Stimulated activated naive B cell treated with anti-CD40 and anti-IgM and Interleukin-4, amounts not matched to agents 10 μg/mL and 1 μg/mL and 100 μg/mL, for 72 hours (primary cell): ENCODE results near the gene IL1RN.

Experiments
- ATAC-seq, 2 donors: fragments of 150-1000 bp; cut with Tn5 transposase; replicated peaks; 2 replicates each; pipeline ENCODE4 v1.10.0; 2021; ENCODE audit warnings: moderate library complexity in 1 of 2
- DNase-seq: peaks from one replicate; pipeline ENCODE4 v3.0.0; 2021
- H3K27ac Mint-ChIP-seq: one replicate; pipeline ENCODE4 v1.8.0; 2022; ENCODE audit warnings: mild to moderate bottlenecking, mixed read lengths
- H3K27me3 Mint-ChIP-seq, 2 donors: one replicate each; pipeline ENCODE4 v1.8.0; 2022; ENCODE audit warnings: mixed read lengths in 2 of 2
- H3K36me3 Mint-ChIP-seq, 2 donors: one replicate each; pipeline ENCODE4 v1.8.0; 2022; ENCODE audit warnings: mixed read lengths in 2 of 2, mild to moderate bottlenecking in 1 of 2
- H3K4me1 Mint-ChIP-seq, 2 donors: one replicate each; pipeline ENCODE4 v1.8.0; 2022; ENCODE audit warnings: mixed read lengths in 2 of 2, mild to moderate bottlenecking in 1 of 2
- H3K4me3 Mint-ChIP-seq, 2 donors: one replicate each; pipeline ENCODE4 v1.8.0; 2022; ENCODE audit warnings: mild to moderate bottlenecking in 2 of 2, mixed read lengths in 2 of 2, moderate library complexity in 1 of 2
- H3K9me3 Mint-ChIP-seq, 2 donors: one replicate each; pipeline ENCODE4 v1.8.0; 2022; ENCODE audit warnings: mixed read lengths in 2 of 2, mild to moderate bottlenecking in 1 of 2

IL1RN gene, protein sequence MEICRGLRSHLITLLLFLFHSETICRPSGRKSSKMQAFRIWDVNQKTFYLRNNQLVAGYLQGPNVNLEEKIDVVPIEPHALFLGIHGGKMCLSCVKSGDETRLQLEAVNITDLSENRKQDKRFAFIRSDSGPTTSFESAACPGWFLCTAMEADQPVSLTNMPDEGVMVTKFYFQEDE

DNA sequence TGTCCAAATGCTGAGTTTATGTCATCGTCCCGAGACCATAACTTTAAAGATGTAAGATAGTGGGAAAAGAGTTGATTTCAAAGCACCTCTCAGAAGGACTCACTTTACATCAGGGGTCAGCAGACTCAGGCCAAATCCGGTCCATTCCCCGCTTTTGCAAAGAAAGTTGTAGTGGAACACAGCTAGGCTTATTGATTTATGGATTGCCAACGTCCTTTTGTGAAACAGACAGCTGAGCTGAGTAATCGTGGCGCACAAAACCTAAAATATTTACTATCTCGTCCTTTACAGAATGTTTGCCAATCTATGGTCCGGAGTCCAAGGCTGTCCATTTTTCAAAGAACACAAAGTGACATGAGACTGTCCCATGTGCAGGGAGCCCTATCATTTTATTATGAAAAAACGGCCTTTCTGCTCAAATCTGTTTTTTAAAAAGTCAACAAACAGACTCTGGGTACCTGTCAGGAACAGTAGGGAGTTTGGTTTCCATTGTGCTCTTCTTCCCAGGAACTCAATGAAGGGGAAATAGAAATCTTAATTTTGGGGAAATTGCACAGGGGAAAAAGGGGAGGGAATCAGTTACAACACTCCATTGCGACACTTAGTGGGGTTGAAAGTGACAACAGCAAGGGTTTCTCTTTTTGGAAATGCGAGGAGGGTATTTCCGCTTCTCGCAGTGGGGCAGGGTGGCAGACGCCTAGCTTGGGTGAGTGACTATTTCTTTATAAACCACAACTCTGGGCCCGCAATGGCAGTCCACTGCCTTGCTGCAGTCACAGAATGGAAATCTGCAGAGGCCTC, at the start of gene IL1RN:
IL1RN (plus strand) TSS at position 754 of the 801 bp plus-strand sequence; CDS start at position 781, 27 bp downstream.
- peaks cover 13 to 20% of the 10 kb centered on the region in 2 donors for H3K27me3 Mint-ChIP-seq
- no peak for ATAC-seq
- no peak within 1 kb of the TSS for H3K4me3 Mint-ChIP-seq
- no peaks in the 10 kb centered on the region for H3K9me3 Mint-ChIP-seq
- DNase-seq, result no peak
- H3K27ac Mint-ChIP-seq, result no peak within 1 kb of the TSS
- peaks cover 16% of the 10 kb centered on the region in 2 donors for H3K4me1 Mint-ChIP-seq
- H3K36me3 Mint-ChIP-seq, result no peaks in the 10 kb centered on the region

DNA sequence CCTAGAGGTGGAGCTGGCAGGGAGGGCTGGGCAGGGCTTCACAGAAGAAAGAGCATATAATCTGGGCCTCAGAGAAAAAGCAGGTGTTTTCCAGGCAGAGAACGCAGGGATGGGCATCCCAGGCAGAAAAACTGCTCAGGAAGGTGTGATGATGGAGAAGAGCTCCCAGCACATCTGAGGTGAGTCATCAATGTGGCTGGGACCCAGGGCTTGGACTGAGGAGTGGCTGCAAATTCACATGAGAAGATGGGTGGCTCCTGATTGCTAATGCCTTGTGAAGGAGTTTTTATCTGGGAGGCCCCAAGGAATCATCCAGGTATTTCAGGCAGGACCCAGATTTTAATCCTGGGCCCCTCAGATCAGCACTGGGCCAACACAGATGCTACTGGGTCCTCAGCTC, 49.5 kb upstream of the IL1RN start:
- DNase-seq, result no peak
- Mint-ChIP-seq H3K4me1 (peaks cover 0 to 1% of the 10 kb centered on the region in 2 donors), H3K27me3 (peaks cover 39 to 61% of the 10 kb centered on the region in 2 donors), H3K4me3 (no peak overlapping the region), H3K27ac (no peak overlapping the region), H3K9me3 (no peaks in the 10 kb centered on the region), H3K36me3 (no peaks in the 10 kb centered on the region)
- ATAC-seq, result no peak

DNA sequence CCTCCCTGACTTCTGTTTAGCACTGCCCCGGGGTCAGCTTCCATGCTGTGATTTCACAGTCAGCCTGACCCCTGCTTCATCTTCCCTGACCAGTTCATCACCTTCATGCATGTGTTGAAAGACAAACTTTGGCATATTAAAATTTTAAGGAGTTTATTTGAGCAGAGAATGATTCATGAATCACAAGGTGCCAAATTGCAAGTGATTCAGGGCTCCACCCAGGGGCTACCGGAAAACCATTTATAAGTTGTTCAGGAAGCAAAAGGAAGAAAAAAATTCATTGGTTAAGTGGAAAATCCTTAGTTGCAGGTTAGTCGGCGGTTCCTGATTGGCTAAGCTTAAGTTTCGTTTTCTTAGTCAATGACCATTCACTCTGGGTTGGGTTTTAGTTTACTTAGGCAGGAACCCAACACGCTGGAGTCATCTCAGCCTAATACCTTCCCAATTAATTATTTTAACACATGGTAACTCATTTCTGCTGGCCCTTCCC, 49.0 kb upstream of the IL1RN start:
- peaks cover 43 to 61% of the 10 kb centered on the region in 2 donors for H3K27me3 Mint-ChIP-seq
- no peaks in the 10 kb centered on the region for H3K36me3 Mint-ChIP-seq
- no peak overlapping the region for H3K4me3 Mint-ChIP-seq
- DNase-seq (no peak), ATAC-seq (no peak)
- no peaks in the 10 kb centered on the region for H3K9me3 Mint-ChIP-seq
- H3K4me1 Mint-ChIP-seq, result peaks cover 4 to 6% of the 10 kb centered on the region in 2 donors
- no peak overlapping the region for H3K27ac Mint-ChIP-seq

DNA sequence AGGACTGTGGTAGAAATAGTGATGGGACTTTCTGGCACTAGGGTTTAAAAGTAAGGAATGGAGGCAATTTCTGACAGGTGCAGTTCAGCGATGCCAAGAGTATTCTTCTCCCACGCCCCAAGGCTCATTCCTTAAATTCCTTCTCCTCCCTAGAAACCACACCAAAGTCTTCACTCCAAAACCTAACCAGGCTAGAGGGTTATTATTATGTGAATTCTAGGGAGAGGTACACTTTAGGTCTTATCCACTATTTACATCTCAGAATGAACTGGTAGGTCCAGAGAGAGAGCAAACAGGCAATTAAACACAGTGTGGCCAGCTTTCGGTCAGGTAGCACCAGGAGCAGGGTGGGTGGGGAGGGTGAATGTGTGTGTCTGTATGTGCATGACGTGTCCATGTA, 48.3 kb upstream of the IL1RN start:
- peaks cover 44 to 59% of the 10 kb centered on the region in 2 donors for H3K27me3 Mint-ChIP-seq
- no peak for ATAC-seq
- H3K9me3 Mint-ChIP-seq, result no peaks in the 10 kb centered on the region
- peaks cover 5 to 9% of the 10 kb centered on the region in 2 donors for H3K4me1 Mint-ChIP-seq
- H3K27ac Mint-ChIP-seq, result no peak overlapping the region
- H3K36me3 Mint-ChIP-seq, result no peaks in the 10 kb centered on the region
- no peak for DNase-seq
- no peak overlapping the region for H3K4me3 Mint-ChIP-seq

DNA sequence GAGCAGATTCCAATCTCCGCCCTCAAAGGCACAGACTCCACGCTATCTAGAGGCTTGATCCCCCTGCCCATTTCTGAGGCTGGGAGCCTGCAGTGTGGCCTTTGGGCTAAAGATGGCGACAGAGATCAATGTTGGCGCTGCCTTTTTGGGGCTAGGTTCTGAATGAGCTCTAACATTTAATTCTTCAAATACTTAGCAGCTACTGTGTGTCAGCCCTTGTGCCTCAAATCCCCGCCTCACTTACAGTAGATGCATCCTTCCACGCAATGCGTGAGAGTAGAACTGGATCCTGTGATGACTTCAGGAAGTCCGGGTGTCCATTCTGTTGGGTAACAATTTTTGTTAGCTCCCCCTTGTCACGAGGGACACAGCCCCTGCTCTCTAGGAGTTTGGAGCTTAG, 47.3 kb upstream of the IL1RN start:
- ATAC-seq, result peak; percentile 65 to 68
- no peak for DNase-seq
- Mint-ChIP-seq H3K9me3 (no peaks in the 10 kb centered on the region), H3K27me3 (peaks cover 39 to 52% of the 10 kb centered on the region in 2 donors), H3K4me1 (peaks cover 5 to 9% of the 10 kb centered on the region in 2 donors), H3K4me3 (no peak overlapping the region), H3K36me3 (no peaks in the 10 kb centered on the region), H3K27ac (no peak overlapping the region)

DNA sequence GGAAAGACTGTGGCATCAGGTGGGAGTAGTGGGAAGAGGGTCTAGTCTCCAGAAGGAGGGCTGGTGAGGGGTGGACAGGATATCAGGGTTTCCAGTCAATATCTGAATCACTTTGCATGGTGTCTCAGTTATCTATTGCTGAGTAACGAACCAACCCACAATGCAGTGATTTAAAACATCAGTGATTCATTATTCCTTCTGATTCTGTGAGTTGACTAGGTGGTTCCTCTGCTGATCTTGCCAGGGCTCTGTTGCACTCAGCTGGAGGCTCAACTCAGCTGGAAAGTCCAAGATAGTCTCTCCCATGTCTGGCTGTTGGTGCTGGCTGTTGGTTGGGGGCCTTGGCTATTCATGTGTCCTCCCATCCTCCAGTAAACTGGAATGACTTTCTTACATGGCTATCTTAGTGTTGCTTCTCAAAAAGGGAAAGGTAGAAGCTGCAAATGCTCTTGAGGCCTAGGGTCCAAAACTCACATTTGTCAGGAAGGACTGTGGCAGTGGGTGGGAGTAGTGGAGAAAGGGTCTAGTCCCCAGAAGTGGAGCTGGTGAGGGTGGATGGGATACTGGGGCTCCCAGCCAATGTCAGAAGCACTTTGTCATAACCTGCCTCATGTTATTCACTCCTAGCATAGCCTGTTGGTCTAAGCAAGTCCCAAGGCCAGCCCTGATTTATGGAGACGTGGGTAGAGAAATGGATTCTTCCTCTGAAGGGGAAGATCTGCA, 45.7 kb upstream of the IL1RN start:
- ATAC-seq, result no peak
- no peaks in the 10 kb centered on the region for H3K9me3 Mint-ChIP-seq
- no peak overlapping the region for H3K4me3 Mint-ChIP-seq
- peaks cover 34 to 45% of the 10 kb centered on the region in 2 donors for H3K27me3 Mint-ChIP-seq
- H3K36me3 Mint-ChIP-seq, result no peaks in the 10 kb centered on the region
- peaks cover 5 to 9% of the 10 kb centered on the region in 2 donors for H3K4me1 Mint-ChIP-seq
- DNase-seq, result no peak
- H3K27ac Mint-ChIP-seq, result no peak overlapping the region

DNA sequence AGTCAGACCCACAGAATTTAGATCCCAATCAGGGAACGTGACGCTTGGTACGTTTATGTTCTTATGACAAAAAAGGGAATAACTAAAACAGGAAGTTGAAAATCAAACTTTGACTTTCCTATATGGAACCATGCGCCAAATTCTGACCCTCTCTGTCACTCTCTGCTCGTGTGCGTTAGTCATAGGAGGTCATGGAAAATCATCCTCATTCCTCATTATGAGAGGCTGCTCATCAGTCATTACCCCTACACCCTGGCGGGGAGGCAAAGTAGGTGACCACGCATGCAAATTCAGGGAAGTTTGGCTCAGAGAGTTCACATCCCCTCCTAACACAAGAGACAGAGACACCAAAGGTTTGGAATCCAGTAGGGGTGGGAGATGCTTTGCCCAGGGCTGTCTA, 44.1 kb upstream of the IL1RN start:
- peaks cover 25 to 33% of the 10 kb centered on the region in 2 donors for H3K27me3 Mint-ChIP-seq
- peaks cover 5 to 9% of the 10 kb centered on the region in 2 donors for H3K4me1 Mint-ChIP-seq
- no peak overlapping the region for H3K27ac Mint-ChIP-seq
- no peaks in the 10 kb centered on the region for H3K36me3 Mint-ChIP-seq
- H3K4me3 Mint-ChIP-seq, result no peak overlapping the region
- no peaks in the 10 kb centered on the region for H3K9me3 Mint-ChIP-seq
- no peak for DNase-seq
- peak; percentile 70 to 74 for ATAC-seq

DNA sequence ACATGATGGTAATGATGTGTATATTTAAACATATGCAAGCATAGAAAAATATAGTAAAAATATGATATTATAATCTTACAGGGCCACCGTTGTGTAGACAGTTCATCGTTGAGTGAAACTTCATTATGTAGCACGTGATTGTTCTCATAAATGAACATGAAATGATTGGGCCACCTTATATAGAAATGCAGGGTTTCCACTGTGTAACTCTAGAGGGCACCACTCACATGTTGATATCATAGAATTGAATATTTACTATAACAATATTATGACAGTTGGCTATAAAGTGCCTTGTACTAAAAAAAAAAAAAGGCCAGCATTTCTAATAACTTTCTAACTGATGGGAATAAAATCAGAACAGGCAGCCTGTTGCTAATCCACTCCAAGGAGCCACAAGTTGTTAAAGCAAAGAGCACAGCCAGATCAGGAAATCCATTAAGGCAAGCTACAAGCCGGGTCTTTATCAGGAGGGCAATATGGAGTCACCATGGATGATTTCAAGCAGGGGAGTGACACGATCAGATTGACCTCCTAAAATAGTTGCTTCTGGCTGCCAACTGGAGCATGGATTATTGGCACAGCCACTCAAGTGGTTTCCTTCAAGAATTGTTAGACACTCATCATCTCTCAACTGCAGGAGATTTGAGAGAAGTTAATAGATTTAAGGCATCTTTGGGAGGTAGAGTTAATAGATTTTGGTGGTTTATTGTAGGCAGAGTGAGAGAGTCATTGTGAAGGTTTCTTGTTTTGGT, 43.0 kb upstream of the IL1RN start:
- peaks cover 5 to 9% of the 10 kb centered on the region in 2 donors for H3K4me1 Mint-ChIP-seq
- no peaks in the 10 kb centered on the region for H3K9me3 Mint-ChIP-seq
- ATAC-seq (peak; percentile 48 to 66), DNase-seq (no peak)
- no peak overlapping the region for H3K4me3 Mint-ChIP-seq
- H3K27me3 Mint-ChIP-seq, result peaks cover 25 to 33% of the 10 kb centered on the region in 2 donors
- H3K27ac Mint-ChIP-seq, result no peak overlapping the region
- H3K36me3 Mint-ChIP-seq, result no peaks in the 10 kb centered on the region

DNA sequence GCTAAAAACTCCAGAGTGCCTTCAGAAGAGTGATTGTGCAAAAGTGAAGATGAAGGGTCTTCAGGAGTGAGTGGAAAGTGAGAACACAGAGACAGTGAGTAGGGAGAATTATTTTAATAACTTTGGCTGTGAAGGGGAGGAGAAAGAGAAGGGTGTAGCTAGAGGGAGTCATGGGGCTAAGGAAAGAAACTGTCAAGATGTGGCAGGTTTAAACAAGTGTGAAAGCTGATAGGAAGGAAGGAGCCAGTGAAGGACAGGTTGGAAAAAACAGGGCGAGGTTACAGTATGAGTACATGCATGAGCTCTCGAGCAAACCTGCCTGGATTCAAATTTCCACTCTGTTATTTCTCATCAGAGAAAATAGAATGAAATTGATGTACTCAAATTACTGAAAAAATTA, 41.9 kb upstream of the IL1RN start:
- Mint-ChIP-seq H3K4me3 (no peak overlapping the region), H3K36me3 (no peaks in the 10 kb centered on the region), H3K4me1 (peaks cover 5 to 9% of the 10 kb centered on the region in 2 donors), H3K9me3 (no peaks in the 10 kb centered on the region), H3K27me3 (peaks cover 21 to 29% of the 10 kb centered on the region in 2 donors), H3K27ac (peak overlapping the region; percentile 1)
- no peak for ATAC-seq
- no peak for DNase-seq

DNA sequence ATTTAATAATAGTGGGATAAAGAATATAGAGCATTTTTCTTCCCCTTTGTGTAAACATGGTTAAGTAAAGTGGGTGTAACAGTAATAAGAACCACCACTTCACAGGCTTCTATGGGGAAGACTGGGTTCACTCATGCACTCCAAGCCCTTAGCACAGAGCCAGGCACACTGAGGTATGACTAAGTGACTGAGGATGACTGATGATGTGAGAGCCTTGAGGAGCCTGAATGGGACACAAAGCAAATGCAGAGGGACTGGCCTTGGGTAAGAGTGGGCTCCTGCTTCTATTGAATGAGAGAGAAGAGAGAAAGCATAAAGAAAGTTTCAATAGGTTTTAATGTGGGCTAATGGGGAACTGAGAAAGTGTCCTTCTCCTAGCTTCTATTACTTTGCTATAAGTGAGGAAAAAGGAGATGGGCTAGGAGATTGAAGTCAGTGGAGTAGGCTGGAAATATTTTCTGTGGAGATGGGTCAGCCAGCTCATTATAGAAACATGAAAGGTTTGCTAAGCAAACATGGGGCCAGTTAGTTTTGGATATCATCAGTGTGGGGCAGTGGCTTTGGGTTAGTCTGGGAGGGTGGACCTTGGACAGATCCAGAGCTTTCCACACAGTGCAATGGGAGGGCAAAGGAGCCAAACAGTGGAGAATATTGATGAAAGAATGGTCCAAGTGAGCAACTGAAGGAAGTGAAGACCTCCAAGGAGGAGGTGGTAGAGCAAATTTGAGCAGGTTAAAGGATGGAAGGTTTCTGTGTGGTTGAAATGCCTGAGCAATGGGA, 39.0 kb upstream of the IL1RN start:
- DNase-seq, result no peak
- Mint-ChIP-seq H3K9me3 (no peaks in the 10 kb centered on the region), H3K27me3 (peaks cover 5 to 10% of the 10 kb centered on the region in 2 donors), H3K4me3 (no peak overlapping the region), H3K36me3 (no peaks in the 10 kb centered on the region), H3K27ac (no peak overlapping the region), H3K4me1 (peaks cover 1 to 3% of the 10 kb centered on the region in 2 donors)
- ATAC-seq, result peak; percentile 33 to 41

DNA sequence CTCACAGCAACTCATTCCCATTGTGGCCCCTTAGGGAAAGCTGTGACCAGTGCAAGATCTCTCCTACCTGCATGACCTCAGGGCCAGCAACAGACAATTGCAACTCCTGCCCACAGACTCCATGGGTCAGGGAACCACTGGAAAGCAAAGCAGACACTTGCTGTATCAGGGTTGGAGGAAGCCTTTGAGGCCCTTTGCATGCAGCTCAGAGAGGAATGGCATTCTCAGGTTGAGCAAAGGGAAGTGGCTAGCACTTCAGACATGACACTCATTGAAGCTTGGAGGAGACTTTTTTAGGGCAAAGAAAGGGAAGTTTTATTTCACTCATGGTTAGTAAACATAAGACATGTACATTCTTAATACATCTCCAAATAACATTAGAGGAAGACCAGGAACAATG, 37.5 kb upstream of the IL1RN start:
- peak; percentile 36 for DNase-seq

DNA sequence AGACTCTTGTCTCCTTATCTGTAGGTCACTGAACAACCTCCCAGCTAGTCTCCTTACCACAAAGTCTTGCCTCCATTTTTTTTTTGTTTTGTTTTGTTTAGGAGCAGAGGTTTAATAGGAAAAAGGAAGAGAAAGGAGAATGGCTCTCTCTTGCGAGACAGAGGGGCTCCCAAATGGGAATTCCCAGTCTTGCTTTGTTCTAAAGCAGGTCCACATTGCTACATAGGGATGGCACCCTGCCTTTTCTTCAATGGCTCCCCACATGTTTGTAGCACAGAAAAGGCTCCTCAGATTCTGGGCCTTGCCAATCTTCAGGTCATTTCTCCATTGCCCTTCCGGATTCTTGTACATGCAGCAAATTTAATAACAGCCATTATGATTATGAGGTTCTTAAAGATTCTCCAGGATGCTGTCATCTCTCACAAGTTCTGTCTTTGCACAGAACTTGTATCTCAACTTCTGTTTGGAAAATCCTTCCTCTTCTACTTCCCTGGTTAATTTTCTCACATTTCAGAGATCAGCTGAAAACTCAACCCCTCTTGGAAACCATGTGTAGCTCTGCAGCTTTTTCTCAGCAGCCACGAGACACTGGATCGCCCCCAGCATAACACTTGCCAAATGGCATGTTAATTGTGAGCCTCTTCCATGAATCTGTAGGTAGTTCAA, 36.0 kb upstream of the IL1RN start:
- H3K27me3 Mint-ChIP-seq, result peaks cover 5 to 10% of the 10 kb centered on the region in 2 donors
- H3K4me1 Mint-ChIP-seq, result no peaks in the 10 kb centered on the region
- peaks cover 3 to 5% of the 10 kb centered on the region in 2 donors for H3K36me3 Mint-ChIP-seq

More for the DNA sequence above, 37.5 kb upstream of the IL1RN start:
- Mint-ChIP-seq H3K4me3 (no peak overlapping the region), H3K4me1 (no peaks in the 10 kb centered on the region), H3K36me3 (no peaks in the 10 kb centered on the region), H3K27ac (no peak overlapping the region), H3K27me3 (peaks cover 4 to 9% of the 10 kb centered on the region in 2 donors), H3K9me3 (no peaks in the 10 kb centered on the region)
- peak; percentile 87 for ATAC-seq

More for the DNA sequence above, 36.0 kb upstream of the IL1RN start:
- H3K9me3 Mint-ChIP-seq, result peaks cover 6% of the 10 kb centered on the region in 2 donors
- H3K27ac Mint-ChIP-seq, result no peak overlapping the region
- DNase-seq (no peak), ATAC-seq (no peak)
- H3K4me3 Mint-ChIP-seq, result no peak overlapping the region
